Fibroblast of gingiva (primary cell): ENCODE results near the gene FIS1.

Source experiments
- DNase-seq: peaks from one replicate; pipeline ENCODE4 v3.0.0-alpha.2; 2011; ENCODE audit warnings: low read depth

FIS1 gene

GRCh38 chr7:101233907-101234547, 10.9 kb downstream of the FIS1 start:
- DNase-seq, result no peak

GRCh38 chr7:101232141-101232850, 12.6 kb downstream of the FIS1 start:
- DNase-seq, result no peak

DNA sequence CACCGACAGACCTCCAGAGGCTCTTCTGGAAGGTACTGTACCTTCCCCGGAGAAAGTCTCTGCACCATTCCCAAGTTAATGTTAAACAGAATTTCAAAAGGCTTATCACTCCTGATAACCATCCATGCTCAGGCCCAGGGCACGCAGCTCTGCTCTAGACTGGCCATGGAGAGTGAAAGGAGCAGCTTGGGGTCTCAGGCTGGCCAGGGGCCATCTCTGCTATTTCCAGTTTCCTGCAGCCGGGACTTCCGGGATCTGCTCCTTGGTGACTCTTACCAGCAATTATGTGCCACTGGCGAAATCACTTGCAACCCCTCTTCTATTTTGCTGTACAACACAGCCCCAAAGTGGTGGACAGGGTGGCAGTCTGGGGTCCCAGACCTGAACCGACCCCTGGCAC, 13.2 kb downstream of the FIS1 start:
- no peak for DNase-seq

- peak; percentile 43 for DNase-seq
Observed at GRCh38 chr7:101226721-101227120, 18.2 kb downstream of the FIS1 start.

DNA sequence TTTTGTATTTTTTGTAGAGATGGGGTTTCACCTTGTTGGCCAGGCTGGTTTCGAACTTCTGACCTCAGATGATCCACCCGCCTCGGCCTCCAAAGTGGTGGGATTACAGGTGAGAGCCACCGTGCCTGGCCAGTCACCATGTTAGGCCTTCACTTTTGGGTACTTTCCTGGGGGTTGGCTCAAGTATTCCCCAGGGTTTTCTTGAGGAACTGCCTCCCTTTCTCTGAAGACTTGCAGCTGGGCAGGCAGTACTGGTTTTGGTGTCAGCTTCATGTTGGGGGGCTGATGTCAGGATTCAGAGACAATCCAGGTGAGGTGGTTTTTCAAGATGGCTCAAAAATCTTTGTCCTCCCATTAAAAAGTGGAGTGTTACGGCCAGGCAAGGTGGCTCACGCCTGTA, 19.2 kb downstream of the FIS1 start:
- no peak for DNase-seq

DNA sequence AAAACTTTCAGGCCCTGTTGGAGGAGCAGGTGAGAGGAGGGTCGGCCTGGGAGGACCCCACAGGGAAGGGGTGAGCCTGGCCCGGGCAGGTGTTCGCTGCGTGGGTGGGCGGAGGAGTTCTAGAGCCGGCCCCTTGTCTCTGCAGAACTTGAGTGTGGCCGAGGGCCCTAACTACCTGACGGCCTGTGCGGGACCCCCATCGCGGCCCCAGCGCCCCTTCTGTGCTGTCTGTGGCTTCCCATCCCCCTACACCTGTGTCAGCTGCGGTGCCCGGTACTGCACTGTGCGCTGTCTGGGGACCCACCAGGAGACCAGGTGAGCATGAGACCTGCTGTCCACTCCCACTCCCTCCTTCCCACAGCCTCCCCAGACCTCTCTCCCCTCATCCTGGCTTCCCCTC, 21.4 kb downstream of the FIS1 start:
- no peak for DNase-seq

- no peak for DNase-seq
Observed at GRCh38 chr7:101222275-101222830, 22.5 kb downstream of the FIS1 start.

DNA sequence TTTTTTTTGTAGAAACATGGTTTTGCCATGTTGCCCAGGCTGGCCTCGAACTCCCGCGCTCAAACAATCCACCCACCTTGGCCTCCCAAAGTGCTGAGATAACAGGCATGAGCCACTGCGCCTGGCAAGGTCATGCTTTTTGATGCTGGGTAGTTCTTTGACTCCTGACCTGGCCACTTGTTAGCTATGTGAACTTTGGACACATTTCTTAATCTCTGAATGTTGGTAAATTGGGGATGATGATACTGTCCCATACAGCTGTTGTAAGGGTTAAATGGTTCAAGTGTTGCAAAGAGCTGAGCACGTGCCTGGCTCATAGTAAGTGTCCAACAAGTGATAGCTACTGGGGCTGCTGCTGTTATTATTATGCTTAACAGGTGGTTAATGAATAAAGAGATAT, 24.6 kb downstream of the FIS1 start:
- no peak for DNase-seq

- DNase-seq, result peak; percentile 12
Observed at GRCh38 chr7:101218236-101219125, 26.4 kb downstream of the FIS1 start.

GRCh38 chr7:101217388-101218235, 27.3 kb downstream of the FIS1 start, which contains the start of the genes PLOD3 and ZNHIT1:
TSS of gene PLOD3 (minus strand) at chr7:101217581. CDS start at chr7:101217274, 307 bp downstream.
TSS of gene ZNHIT1 (plus strand) at chr7:101218165. CDS start at chr7:101218196, 31 bp downstream.
- DNase-seq, result peak; percentile 96

DNA sequence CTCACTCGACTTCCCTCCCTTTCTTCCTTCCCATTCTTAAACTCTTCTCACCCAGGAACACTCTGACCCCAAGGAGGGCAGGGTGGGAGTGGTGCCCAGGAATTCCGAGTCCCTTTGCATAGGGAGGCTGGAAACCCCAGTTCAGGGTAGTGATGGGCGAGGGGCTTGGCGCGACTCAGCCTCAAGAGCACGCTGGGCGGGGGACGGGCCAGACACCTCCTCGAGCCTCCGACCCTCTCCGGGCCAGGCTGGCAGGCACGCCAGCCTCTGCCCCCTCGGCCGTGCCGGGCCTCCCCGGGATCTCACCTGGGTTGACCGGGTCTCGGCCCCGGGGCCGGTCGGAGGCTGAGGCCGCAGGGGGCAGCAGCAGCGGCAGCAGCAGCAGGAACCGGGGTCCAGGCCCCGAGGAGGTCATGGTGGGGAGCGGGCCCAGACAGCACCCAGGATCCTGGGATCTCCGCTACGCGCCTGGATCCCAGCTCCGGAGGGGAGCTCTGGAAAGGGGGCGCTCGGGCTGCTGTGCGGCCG, 28.0 kb downstream of the FIS1 start:
- DNase-seq, result no peak

- peak; percentile 23 for DNase-seq
Observed at GRCh38 chr7:101216001-101216859, 28.7 kb downstream of the FIS1 start.

DNA sequence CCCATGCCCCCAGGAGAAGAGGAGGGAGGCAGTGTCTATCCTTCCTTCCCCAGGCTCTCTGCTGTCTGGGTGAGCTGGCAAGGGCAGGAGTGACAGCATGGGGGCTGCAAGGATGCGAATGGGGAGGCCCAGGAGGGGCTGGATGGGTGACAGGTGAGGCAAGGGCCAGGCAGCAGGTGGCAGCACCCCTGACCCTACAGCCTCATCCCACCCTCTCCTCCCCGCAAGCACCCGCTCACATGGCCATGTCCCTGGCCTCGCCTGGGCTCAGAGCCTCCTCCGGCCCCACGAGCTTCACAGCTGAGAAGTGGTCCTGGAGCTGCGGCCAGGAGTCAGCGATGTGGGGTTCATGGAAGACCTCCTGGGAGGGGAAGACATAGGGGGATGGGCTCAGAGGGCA, 32.9 kb downstream of the FIS1 start:
- DNase-seq, result no peak

DNA sequence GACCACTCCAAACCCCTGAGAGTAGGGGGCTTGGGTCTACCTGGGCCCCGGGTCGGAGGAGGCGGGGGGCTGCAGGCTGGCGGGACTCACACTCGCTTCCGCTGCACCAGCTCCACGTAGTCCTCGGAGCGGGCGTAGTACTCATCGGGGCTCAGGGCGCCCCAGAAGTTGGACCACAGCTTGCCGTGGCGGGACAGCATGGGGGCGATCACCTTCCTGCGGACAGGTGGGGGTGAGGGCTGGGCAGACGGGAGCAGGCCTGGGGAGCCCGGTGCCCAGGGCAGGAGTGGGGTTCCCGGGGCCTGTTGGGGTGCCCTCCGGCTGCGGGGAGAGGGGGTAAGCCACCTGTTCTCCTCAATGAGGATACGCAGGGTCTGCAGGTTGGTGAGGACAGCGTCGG, 33.4 kb downstream of the FIS1 start:
- no peak for DNase-seq

DNA sequence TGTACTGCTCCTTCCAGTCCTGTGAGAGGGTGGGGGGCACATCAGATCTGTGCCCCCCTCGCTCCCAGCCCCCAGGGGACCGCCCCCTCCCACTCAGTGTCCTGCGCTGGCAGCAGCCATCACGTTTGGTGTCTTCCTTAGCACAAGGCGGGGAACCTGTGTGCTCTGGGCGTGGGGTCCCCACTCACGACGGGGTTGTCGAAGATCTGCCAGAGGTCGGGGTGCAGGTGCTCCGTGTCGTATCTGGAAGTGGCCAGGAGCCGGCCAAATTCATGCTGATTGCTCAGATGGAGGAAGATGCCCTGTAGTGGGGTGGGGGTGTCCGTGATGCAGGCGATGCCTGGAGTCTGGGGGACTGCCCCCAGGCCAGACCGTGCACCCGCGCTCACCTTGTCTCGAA, 34.7 kb downstream of the FIS1 start:
- DNase-seq, result no peak

- DNase-seq, result no peak
Observed at GRCh38 chr7:101208794-101209193, 36.1 kb downstream of the FIS1 start.

GRCh38 chr7:101207459-101207858, 37.4 kb downstream of the FIS1 start:
- DNase-seq, result no peak

- no peak for DNase-seq
Observed at GRCh38 chr7:101206665-101207042, 38.2 kb downstream of the FIS1 start.

- DNase-seq, result no peak
Observed at GRCh38 chr7:101205901-101206664, 38.8 kb downstream of the FIS1 start.
